ENCODE measurements around the gene POLR3GL. TPM values are rescaled to one million over a fixed set of nuclear protein-coding genes. Genes with fewer than 3 reads are reported as not detected.

Gene POLR3GL
- total and polyA plus RNA-seq, 2 experiments from 2014 or later = 3.1 to 9.5 TPM

DNA sequence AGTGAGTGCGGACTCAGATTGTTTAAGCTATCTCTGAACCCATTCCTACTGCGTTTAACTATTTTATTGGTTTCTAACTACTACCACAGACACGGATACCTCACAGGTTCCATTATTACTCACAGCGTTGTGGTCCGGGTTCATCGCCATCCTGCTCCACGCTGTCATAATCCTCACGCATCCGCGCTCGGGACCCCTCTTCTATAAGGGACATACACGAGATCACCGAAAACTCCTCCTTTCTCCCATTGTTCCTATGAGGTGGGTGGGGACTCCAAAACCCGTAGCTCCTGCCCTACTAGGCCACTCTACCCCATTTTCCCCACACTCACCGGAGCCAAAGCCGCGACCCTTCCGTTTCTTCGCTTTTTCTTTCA lies 37.8 kb upstream of the POLR3GL start:
- ATAC-seq = peak; percentile 52

More for the DNA sequence above, 37.8 kb upstream of the POLR3GL start:
- Histone ChIP-seq H3K4me3 (peak overlapping the region; percentile 63), H3K27ac (ENCODE audit: low read depth) (peak overlapping the region; percentile 80; the same call in 1 of the 2 replicates), H3K36me3 (ENCODE audit: insufficient read depth) (peaks cover 19% of the 10 kb centered on the region), H3K27me3 (ENCODE audit: insufficient read depth) (no peaks in the 10 kb centered on the region), H3K9me2 (ENCODE audit: insufficient read depth) (no peaks in the 10 kb centered on the region), H3K79me2 (replicated peaks; ENCODE audit: insufficient read depth) (peaks cover 12% of the 10 kb centered on the region), H2AFZ (no peak overlapping the region), H3K4me2 (peak overlapping the region; percentile 79), H4K20me1 (replicated peaks; ENCODE audit: insufficient read depth) (no peaks in the 10 kb centered on the region), H3F3A (replicated peaks; ENCODE audit: low read depth) (peaks cover 10% of the 10 kb centered on the region; the same call in 1 of the 2 replicates), H3K4me1 (ENCODE audit: insufficient read depth) (peaks cover 8% of the 10 kb centered on the region; the same call in 1 of the 2 replicates)
- no peak overlapping the region for H3K27ac Mint-ChIP-seq
- H3K9me3 Mint-ChIP-seq = no peaks in the 10 kb centered on the region
- peaks cover 15% of the 10 kb centered on the region for H3K36me3 Mint-ChIP-seq (ENCODE audit: low read depth)
- H3K4me1 Mint-ChIP-seq = peaks cover 12% of the 10 kb centered on the region
- no peak for DNase-seq (ENCODE audit: low spot score)
- TF ChIP-seq STAT1 (IDR thresholded peaks at IDR 0.05; ENCODE audit: unreplicated experiment) (no peak), REST (IDR thresholded peaks at IDR 0.05; ENCODE audit: unreplicated experiment) (no peak), EZH2 (IDR thresholded peaks at IDR 0.05; ENCODE audit: low read depth, unreplicated experiment) (no peak), ZNF331 (CRISPR knock-in tag; IDR thresholded peaks at IDR 0.05; ENCODE audit: low read depth) (no peak), ETS1 (IDR thresholded peaks at IDR 0.05) (no peak), CREB1 (CRISPR knock-in tag; IDR thresholded peaks at IDR 0.05; ENCODE audit: low read depth) (no peak), JUNB (IDR thresholded peaks at IDR 0.05; ENCODE audit: unreplicated experiment) (no peak), ZNF462 (CRISPR knock-in tag; IDR thresholded peaks at IDR 0.05) (no peak), POLR2AphosphoS5 (IDR thresholded peaks at IDR 0.05; ENCODE audit: low read depth) (no peak), EZH2phosphoT487 (IDR thresholded peaks at IDR 0.05; ENCODE audit: unreplicated experiment) (no peak), ZNF114 (CRISPR knock-in tag; IDR thresholded peaks at IDR 0.05) (no peak), NANOG (IDR thresholded peaks at IDR 0.05; ENCODE audit: borderline replicate concordance) (no peak)
- TF ChIP-seq, protein P1, sequence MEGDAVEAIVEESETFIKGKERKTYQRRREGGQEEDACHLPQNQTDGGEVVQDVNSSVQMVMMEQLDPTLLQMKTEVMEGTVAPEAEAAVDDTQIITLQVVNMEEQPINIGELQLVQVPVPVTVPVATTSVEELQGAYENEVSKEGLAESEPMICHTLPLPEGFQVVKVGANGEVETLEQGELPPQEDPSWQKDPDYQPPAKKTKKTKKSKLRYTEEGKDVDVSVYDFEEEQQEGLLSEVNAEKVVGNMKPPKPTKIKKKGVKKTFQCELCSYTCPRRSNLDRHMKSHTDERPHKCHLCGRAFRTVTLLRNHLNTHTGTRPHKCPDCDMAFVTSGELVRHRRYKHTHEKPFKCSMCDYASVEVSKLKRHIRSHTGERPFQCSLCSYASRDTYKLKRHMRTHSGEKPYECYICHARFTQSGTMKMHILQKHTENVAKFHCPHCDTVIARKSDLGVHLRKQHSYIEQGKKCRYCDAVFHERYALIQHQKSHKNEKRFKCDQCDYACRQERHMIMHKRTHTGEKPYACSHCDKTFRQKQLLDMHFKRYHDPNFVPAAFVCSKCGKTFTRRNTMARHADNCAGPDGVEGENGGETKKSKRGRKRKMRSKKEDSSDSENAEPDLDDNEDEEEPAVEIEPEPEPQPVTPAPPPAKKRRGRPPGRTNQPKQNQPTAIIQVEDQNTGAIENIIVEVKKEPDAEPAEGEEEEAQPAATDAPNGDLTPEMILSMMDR (conservative IDR thresholded peaks at IDR 0.05; ENCODE audit: low read depth in 2 of 2) = no peak
- H3K4me3 Mint-ChIP-seq = no peak overlapping the region
- H3K27me3 Mint-ChIP-seq (ENCODE audit: insufficient read depth, low read depth, poor library complexity) = peaks cover 4% of the 10 kb centered on the region
